Stimulated activated CD4-positive, alpha-beta T cell treated with anti-CD3 and anti-CD28 coated beads, Interleukin-15, amount 100 ng/mL, for 24 hours (primary cell): ENCODE data around the gene HLA-DOA.
A peak's percentile ranks its signal among the peaks of the same experiment; 100 is the strongest.

Experiments
- DNase-seq: peaks from one replicate; pipeline ENCODE4 v3.0.0-alpha.2; 2020

HLA-DOA gene

DNA sequence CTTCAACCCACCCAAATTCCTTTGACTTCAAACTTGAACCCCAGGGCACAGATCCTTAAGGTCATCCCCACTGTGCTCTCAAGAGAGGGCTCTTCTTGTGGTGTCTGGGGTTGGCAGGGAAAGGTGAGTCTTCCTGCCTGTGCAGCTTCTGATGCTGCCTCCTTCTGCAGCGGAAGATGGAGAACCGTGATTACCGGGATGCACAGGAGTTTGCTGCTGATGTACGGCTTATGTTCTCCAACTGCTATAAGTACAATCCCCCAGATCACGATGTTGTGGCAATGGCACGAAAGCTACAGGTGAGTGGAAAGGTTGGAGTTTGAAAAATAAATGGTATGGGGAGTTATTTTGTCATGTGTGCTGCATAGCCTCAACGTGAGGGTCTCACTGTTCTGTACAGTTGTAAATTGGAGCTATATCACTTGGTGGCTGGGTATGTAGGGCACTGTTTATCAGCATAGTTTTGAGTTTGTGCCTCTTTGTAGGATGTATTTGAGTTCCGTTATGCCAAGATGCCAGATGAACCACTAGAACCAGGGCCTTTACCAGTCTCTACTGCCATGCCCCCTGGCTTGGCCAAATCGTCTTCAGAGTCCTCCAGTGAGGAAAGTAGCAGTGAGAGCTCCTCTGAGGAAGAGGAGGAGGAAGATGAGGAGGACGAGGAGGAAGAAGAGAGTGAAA lies 32.0 kb downstream of the HLA-DOA start:
- no peak for DNase-seq

DNA sequence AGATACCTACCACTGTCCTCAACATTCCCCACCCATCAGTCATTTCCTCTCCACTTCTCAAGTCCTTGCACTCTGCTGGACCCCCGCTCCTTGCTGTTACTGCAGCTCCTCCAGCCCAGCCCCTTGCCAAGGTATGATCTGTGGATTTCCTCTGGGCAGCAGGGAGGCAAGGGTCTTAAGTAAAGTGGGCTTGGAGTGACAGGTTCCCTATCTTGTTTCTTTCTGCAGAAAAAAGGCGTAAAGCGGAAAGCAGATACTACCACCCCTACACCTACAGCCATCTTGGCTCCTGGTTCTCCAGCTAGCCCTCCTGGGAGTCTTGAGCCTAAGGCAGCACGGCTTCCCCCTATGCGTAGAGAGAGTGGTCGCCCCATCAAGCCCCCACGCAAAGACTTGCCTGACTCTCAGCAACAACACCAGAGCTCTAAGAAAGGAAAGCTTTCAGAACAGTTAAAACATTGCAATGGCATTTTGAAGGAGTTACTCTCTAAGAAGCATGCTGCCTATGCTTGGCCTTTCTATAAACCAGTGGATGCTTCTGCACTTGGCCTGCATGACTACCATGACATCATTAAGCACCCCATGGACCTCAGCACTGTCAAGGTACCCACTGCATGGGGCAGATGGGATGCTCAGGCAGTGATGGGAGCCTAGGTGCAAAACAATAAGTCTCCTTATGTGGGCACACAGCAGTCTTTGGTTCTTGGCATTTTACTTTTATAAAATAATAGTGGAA lies 32.9 kb downstream of the HLA-DOA start:
- no peak for DNase-seq

GRCh38 chr6:32975886-32976285 lies 33.5 kb downstream of the HLA-DOA start:
- DNase-seq, result no peak

DNA sequence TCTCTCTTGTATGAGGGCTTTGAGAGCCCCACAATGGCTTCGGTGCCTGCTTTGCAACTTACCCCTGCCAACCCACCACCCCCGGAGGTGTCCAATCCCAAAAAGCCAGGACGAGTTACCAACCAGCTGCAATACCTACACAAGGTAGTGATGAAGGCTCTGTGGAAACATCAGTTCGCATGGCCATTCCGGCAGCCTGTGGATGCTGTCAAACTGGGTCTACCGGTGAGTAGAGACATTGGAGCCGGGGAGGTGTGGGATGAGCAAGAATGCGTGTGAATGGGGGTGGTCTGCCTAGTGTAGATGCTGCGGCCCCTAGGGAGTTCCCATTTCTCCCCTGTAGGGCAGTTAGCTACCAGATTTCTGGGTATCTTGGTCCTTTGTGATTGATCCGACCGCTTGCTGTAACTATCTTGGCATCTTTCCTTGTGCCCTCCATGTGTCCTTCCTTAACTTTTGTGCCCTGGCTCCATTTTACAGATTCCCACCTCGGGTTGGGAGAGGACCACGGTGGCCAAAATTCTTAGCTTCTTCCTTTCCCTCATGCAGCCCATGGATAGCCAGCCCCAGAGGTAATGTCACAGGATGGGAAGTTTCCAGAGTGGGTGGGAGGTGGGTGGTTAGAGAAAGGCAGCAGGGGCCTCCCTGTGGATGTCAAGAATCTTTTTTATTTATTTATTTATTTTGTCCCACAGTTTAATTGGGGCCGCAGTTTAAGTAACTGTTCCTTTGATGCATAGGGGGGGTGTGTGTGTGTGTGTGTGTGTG lies 34.7 kb downstream of the HLA-DOA start:
- DNase-seq, result no peak

DNA sequence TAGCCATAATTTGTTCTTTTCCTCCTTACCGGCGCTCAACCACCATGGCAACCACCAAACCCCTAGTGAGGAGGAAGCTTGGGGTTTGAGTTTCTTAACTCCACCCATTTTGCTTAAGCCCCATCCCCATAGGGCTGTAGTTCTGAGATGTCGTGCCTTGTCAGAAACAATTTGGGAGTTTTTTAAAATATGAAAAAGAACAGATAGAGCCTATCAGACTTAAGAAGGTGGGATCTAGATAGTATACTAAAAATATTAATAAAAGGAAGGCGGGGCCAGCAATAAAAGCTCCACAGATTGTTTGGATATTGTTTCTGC lies 35.4 kb downstream of the HLA-DOA start:
- DNase-seq, result peak; percentile 51

DNA sequence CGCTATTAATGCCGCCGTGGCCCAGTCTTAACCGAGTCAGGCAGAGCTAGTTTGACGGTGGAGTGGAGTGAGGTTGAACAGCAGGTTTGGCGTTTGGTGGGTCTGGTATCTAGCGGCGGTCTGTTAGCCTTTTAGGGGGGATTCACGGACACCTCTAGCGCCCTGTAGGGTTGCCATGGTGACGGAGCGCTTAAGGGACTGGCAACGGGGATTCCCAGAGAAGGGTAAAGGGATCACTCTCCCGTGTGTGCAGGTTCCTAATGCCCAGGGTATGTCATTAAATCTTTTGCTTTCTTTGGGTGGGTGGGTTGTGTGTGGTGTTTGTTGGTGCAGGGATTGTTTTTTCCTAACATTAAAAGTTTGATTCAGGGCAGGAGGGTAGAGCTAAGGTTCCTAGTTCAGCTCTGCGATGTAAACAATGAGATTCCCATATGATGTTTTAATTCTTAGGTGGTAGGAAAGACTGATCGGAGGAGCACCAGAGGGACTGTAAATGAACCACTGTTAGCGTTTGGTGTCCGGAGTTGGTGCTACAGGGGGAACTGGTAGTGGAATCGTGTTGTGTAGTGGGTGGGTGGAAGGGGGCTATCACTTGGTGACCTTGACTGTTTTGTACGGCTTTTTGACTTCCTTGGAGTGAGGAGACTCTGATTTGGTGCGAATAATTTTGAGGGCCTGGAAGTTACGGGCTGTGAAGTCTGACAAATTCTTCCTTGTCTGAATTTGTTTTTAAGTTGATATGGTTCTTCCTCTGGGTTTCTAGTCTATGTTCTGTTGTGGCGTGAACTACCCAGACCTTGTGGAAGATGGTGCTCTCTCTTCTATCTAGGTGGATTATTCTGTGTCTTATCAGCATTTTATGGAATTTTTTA lies 36.0 kb downstream of the HLA-DOA start:
- DNase-seq, result peak; percentile 70

DNA sequence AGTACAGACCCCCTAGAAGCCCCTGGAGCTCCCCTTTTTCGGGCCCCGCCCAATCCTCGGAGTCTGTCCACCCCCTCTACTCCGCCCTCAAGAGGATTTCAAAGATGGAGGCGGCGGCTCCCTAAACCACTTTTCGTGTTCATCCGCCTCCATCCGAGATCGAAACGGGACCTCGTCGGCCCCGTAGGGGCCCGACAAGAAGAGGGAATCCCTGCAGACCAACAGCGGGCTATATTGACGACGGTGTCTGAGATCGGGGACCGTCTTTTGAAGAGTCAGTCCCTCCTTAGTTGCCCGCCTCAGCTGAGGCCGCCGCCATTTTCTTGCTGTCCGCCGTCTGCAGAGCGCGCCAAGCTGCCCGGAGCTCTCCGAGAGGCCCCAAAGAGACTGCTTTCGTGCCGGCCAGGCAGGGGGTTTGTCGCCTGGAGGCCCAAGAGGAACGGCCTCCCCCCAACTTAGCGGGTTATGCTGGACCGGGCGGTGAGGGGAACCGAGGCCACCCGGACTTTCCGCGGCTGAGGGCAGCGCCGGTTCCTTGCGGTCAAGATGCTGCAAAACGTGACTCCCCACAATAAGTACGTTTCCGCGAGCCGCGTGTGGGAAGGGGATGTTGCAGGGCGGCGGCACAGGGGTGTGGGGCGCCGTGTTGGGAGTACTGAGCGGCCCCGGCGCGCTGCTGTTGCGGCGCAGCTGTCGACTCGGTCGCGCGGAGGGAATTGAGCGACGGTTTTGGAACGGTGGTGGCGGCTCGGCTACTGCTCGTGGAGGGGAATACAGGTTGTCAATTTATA lies 36.8 kb downstream of the HLA-DOA start:
- peak; percentile 69 for DNase-seq

- peak; percentile 98 for DNase-seq
Measured at GRCh38 chr6:32971581-32972352, 37.6 kb downstream of the HLA-DOA start.

DNA sequence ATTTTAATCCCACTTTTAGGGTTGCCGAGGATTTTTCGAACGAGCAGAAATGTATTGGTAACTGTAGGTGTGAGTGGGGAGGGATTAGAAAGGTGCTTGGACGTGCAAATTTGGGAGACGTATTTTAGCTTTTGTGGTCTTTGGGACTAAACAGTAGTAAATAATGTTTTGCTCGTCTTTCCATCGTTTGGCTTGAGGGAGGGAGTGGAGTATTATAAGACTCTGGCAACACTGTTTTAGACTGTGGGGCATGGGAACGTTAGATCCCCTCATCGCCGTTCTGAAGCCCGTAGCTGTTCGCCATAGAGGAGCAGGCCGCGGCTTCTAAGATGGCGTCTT lies 38.2 kb downstream of the HLA-DOA start:
- no peak for DNase-seq

DNA sequence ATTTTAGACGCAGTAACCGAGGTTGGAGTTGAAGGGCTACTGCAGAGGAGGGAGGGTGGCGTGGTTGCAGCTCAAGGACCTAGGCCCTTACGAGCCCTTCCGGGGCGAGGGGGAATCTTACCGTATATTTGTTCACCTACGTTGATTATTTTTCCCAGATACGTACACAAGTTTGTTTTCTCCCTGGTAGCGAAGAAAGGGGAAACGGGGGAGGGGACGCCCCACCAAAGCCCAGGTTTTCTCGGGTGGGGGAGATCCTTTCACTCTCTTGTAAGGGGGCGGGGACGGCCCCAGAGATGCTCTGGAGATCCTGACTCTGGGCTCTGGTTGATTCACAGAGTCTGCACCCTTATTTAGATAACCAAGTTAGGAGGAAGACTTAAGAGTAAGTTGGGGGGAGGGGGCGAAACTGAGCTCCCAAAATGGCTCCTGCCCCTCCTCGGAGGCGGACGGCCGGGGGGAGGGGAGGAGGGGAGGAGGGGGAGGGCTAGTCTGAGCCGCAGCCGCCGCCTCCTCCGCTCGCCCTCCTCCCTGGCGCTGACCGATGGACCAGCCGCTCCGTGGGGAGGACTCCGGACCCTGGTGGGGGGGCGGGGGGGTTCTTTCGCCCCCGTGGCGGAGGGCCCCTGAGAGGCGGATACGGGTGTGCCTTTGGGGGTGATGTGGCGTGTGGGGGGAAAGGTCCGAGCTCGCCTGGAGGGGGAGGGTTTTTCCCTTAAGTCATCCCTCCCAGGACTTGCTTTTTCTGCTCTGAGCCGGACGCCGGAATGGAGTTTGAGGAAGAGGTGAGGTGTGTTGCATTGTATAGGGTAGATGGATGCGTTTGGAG lies 38.8 kb downstream of the HLA-DOA start:
- peak; percentile 91 for DNase-seq

GRCh38 chr6:32969685-32970412 lies 39.5 kb downstream of the HLA-DOA start:
- peak; percentile 82 for DNase-seq

GRCh38 chr6:32968867-32969684 lies 40.3 kb downstream of the HLA-DOA start:
- DNase-seq, result peak; percentile 81

GRCh38 chr6:32968093-32968866 lies 41.1 kb downstream of the HLA-DOA start, which contains the start of gene BRD2:
Gene BRD2 (plus strand): TSS chr6:32968594. CDS start chr6:32972899, 4,305 bp downstream.
- peak; percentile 97 for DNase-seq

GRCh38 chr6:32967151-32968091 lies 42.0 kb downstream of the HLA-DOA start:
- DNase-seq, result no peak

GRCh38 chr6:32964776-32965175 lies 44.6 kb downstream of the HLA-DOA start:
- no peak for DNase-seq

GRCh38 chr6:32963866-32964265 lies 45.5 kb downstream of the HLA-DOA start:
- no peak for DNase-seq
